GM06990 (cell line): ENCODE results near the gene RRAGB.
A peak's percentile ranks its signal among the peaks of the same experiment; 100 is the strongest.
"Not testable (repeated sequence)": the region's sequence is repeated elsewhere in the genome, so short reads cannot be mapped to it uniquely, and the experiment has no call there.

ENCODE experiments used
- DNase-seq: peaks from one replicate; pipeline ENCODE4 v3.0.0-alpha.2; 2011; ENCODE audit not compliant: insufficient read length; ENCODE audit errors: extremely low read depth
- H3K27me3 ChIP-seq: replicated peaks from 2 replicates; pipeline ENCODE4 v1.6.0; 2011; ENCODE audit warnings: low read length; ENCODE audit not compliant: control insufficient read depth, insufficient read depth
- H3K36me3 ChIP-seq: 2 replicates; pipeline ENCODE4 v1.5.1; 2011; ENCODE audit warnings: low read length; ENCODE audit not compliant: control insufficient read depth, insufficient read depth
- H3K4me3 ChIP-seq: replicated peaks from 2 replicates; pipeline ENCODE4 v1.5.1; 2011; ENCODE audit warnings: low read depth, mild to moderate bottlenecking, control low read depth, low read length
- TF ChIP-seq, protein P1 (sequence below): IDR thresholded peaks from 2 replicates; pipeline ENCODE4 v1.5.1; 2011; ENCODE audit warnings: low read length, control low read depth, mild to moderate bottlenecking, inconsistent platforms; ENCODE audit not compliant: insufficient read depth, poor library complexity, severe bottlenecking

The RRAGB gene, protein sequence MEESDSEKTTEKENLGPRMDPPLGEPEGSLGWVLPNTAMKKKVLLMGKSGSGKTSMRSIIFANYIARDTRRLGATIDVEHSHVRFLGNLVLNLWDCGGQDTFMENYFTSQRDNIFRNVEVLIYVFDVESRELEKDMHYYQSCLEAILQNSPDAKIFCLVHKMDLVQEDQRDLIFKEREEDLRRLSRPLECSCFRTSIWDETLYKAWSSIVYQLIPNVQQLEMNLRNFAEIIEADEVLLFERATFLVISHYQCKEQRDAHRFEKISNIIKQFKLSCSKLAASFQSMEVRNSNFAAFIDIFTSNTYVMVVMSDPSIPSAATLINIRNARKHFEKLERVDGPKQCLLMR

DNA sequence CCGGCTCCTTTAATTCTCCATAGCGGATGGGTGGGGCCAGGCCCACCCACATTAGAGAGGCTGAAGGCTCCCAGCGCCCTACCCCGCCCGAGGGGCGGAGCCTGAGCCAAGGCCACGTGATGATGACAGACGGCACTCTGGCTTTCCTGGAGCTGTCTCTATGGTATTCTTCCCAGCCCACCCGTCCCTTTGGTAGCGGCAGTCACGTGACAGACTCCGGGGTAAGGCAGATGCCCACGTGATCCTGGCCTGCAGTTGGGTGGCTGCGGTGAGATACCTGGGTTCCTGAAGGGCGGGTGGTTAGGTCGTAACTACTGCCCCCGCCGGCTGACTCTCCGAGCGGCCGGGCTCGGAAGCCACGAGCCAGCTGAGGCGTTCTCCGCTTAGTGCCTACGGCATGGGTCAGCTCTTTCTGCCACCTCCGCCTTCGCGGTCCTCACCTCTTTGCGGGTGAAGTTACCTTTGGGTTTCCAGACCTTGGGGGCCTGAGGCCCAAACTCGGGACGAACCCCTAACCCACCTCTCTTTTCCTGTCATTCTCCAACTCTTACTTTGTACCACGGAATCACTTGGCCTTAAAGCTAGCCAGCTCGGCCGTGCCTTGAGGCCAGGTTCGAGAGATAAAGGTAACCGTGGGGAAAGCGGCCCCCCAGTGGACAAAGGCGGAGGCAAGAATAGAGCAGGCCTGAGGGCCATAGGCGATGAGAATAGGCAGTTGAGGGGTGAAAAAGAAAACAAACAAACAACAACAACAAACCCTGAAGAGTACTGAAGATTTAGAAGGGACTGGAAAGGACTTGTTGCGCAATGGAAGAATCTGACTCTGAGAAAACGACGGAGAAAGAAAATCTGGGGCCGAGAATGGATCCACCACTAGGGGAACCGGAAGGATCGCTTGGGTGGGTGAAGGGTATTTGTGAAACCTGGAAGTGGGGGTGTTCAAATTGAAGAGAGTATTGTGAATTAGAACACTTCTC, at the start of gene RRAGB:
RRAGB (plus strand) TSS at position 229 of the 977 bp plus-strand sequence; CDS start at position 808, 579 bp downstream.
- Histone ChIP-seq H3K27me3 (no peaks in the 10 kb centered on the region), H3K36me3 (no peaks in the 10 kb centered on the region), H3K4me3 (peak within 1 kb of the TSS; percentile 55)
- TF ChIP-seq, protein P1, sequence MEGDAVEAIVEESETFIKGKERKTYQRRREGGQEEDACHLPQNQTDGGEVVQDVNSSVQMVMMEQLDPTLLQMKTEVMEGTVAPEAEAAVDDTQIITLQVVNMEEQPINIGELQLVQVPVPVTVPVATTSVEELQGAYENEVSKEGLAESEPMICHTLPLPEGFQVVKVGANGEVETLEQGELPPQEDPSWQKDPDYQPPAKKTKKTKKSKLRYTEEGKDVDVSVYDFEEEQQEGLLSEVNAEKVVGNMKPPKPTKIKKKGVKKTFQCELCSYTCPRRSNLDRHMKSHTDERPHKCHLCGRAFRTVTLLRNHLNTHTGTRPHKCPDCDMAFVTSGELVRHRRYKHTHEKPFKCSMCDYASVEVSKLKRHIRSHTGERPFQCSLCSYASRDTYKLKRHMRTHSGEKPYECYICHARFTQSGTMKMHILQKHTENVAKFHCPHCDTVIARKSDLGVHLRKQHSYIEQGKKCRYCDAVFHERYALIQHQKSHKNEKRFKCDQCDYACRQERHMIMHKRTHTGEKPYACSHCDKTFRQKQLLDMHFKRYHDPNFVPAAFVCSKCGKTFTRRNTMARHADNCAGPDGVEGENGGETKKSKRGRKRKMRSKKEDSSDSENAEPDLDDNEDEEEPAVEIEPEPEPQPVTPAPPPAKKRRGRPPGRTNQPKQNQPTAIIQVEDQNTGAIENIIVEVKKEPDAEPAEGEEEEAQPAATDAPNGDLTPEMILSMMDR, result peak; percentile 61
- DNase-seq, result peak; percentile 93

DNA sequence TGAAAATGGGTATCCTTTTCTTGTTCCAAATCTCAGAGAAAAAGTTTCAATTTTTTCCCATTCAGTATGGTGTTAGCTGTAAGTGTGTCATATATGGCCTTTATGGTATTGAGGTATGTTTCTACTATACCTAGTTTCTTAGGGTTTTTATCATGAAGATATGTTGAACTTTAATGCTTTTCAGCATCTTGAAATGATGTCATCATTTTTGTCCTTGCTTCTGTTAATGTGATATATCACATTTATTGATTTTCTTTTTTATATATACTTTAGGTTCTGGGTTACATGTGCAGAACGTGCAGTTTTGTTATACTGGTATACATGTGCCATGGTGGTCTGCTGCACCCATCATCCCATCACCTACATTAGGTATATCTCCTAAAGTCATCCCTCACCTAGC, 49.5 kb upstream of the RRAGB start:
- Histone ChIP-seq H3K27me3 (no peaks in the 10 kb centered on the region), H3K4me3 (no peak overlapping the region), H3K36me3 (no peaks in the 10 kb centered on the region)
- no peak for DNase-seq
- TF ChIP-seq, protein P1, result no peak

DNA sequence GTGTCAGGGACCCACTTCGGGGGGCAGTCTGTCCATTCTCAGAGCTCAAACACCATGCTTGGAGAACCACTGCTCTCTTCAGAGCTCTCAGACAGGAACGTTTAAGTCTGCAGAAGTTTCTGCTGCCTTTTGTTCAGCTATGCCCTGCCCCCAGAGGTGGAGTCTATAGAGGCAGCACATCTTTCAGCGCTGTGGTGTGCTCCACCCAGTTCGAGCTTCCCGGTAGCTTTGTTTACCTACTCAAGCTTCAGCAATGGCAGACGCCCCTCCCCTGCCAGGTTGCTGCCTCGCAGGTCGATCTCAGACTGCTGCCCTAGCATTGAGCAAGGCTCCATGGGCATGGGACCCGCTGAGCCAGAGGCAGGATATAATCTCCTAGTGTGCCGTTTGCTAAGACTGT, 29.0 kb upstream of the RRAGB start:
- not testable (repeated sequence) for H3K36me3 ChIP-seq, H3K4me3 ChIP-seq, DNase-seq, H3K27me3 ChIP-seq

DNA sequence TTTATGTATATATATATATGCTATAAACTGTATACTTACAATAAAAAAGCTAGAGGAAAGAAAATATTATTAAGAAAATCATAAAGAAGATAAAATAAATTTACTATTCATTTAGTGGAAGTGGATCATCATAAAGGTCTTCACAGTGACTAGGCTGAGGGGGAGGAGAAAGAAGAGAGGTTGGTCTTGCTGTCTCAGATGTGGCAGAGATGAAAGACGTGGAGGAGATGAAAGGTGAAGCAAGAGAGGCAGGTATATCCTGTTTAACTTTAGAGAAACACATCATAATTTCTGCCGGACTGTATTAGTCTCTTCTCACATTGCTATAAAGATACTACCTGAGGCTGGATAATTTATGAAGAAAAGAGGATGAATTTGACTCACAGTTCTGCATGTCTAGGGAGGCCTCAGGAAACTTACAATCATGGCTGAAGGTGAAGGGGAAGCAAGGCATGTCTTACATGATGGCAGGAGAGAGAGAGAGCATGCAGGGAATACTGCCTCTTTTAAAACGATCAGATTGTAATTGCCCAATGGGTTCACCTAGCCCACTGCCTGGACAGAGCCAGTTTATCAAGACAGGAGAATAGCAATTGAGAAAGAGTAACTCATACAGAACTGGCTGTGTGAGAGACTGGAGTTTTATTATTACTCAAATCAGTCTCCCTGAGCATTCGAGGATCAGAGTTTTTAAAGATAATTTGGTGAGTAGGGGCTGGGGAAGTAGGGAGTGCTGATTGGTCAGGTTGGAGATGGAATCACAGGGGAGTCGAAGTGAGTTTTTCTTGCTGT, 22.1 kb upstream of the RRAGB start:
- H3K4me3 ChIP-seq, result no peak overlapping the region
- TF ChIP-seq, protein P1, result no peak
- no peaks in the 10 kb centered on the region for H3K36me3 ChIP-seq
- no peak for DNase-seq
- no peaks in the 10 kb centered on the region for H3K27me3 ChIP-seq

DNA sequence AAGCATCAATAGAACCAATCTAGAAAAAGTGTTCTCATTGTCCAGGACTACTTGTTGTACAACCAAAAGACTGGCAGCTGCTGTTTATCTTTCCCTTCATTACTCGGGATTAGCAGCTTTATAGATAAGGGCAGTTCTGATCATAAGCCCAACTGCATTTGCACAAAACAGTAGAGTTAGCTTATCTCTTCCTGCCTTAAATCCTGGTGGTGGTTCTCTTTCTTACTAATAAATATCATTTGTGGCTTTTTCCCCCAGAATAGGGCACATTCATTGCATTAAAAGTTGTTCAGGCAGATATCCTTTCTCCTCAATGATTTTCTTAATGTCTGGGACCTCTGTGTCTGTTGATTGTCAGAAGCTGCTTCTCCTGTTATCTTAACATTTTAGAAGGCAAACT, 20.2 kb upstream of the RRAGB start:
- no peaks in the 10 kb centered on the region for H3K27me3 ChIP-seq
- no peak overlapping the region for H3K4me3 ChIP-seq
- TF ChIP-seq, protein P1, result no peak
- DNase-seq, result no peak
- no peaks in the 10 kb centered on the region for H3K36me3 ChIP-seq
